K562 (cell line): ENCODE measurements around the gene CTNS. TPM values are rescaled to one million over a fixed set of nuclear protein-coding genes. Genes with fewer than 3 reads are reported as not detected.

Experiments used
- ATAC-seq: fragments of 200-7000 bp; cut with Tn5 transposase; 3 replicates; pipeline ENCODE4 v1.9.1; 2020; ENCODE audit warnings: moderate library complexity
- BruUV-seq: library from RNA; stranded (reverse); fragments of 400-500 nt; replicated peaks from 2 replicates; lab custom pipeline; 2021; lab: Mats Ljungman, UMichigan
- CTCF ChIA-PET: fragments of 300-600 bp; formaldehyde crosslinking; extraction: SDS; loops from one replicate; lab custom pipeline; 2021; ENCODE audit warnings: low intra/inter-chr PET ratio; lab: Yijun Ruan, JAX
- POLR2A ChIA-PET: fragments of 300-600, 350-650 bp; sonication (Branson Sonifier 250); formaldehyde crosslinking; extraction: SDS; loops from one replicate; lab custom pipeline; 2021; ENCODE audit warnings: antibody characterized with exemption, inconsistent platforms; lab: Yijun Ruan, JAX
- DNase-seq, 4 experiments: peaks; one replicate each; pipeline versions ENCODE4 v3.0.0 to v3.0.0-alpha.2; 2011 to 2018; ENCODE audit warnings: low spot score in 3 of 4, mixed read lengths in 3 of 4; ENCODE audit errors: extremely low read depth in 1 of 4
- FAIRE-seq: peaks from 2 replicates; lab custom pipeline; 2011; peaks lifted over from hg19 to GRCh38; lab: Jason Lieb, UNC
- H2AFZ ChIP-seq: 2 replicates; pipeline ENCODE4 v1.6.0; 2011; ENCODE audit warnings: low read depth, low read length, control low read depth, inconsistent platforms
- H3K27ac ChIP-seq: fragments of 200-600 bp; 3 replicates; pipeline ENCODE4 v1.8.0; 2011; ENCODE audit warnings: low read depth, mild to moderate bottlenecking, control low read depth, inconsistent platforms, low read length, moderate library complexity, mixed read lengths; ENCODE audit errors: extremely low read depth
- H3K27me3 ChIP-seq, 2 experiments: fragments of 300-600 bp in 1 of 2; 2 replicates in 1 of 2; 3 replicates in 1 of 2; pipeline versions ENCODE4 v1.6.0 to v1.8.0; 2011; ENCODE audit warnings: inconsistent platforms in 2 of 2, low read length in 2 of 2, mild to moderate bottlenecking in 1 of 2, mixed read lengths in 1 of 2, moderate library complexity in 1 of 2; ENCODE audit not compliant: control insufficient read depth in 2 of 2, insufficient read depth in 2 of 2
- H3K36me3 ChIP-seq: fragments of 300-600 bp; 3 replicates; pipeline ENCODE4 v1.8.0; 2011; ENCODE audit warnings: mild to moderate bottlenecking, low read length, inconsistent platforms; ENCODE audit not compliant: control insufficient read depth, insufficient read depth
- H3K4me1 ChIP-seq, 2 experiments: fragments of 200-600 bp in 1 of 2; replicated peaks in 1 of 2; 2 replicates in 1 of 2; 3 replicates in 1 of 2; pipeline versions ENCODE4 v1.5.1 to v1.8.0; 2011; ENCODE audit warnings: inconsistent platforms in 2 of 2, low read length in 2 of 2, mild to moderate bottlenecking in 1 of 2, mixed read lengths in 1 of 2, moderate library complexity in 1 of 2; ENCODE audit not compliant: control insufficient read depth in 2 of 2, insufficient read depth in 2 of 2
- H3K4me2 ChIP-seq: 2 replicates; pipeline ENCODE4 v1.6.1; 2011; ENCODE audit warnings: low read length, control low read depth, inconsistent platforms, mixed read lengths; ENCODE audit not compliant: insufficient read depth
- H3K4me3 ChIP-seq: fragments of 200-600 bp; sonication (generic), shearing (Covaris generic); 2 replicates; pipeline ENCODE4 v1.5.1; 2016; ENCODE audit warnings: control low read depth, inconsistent platforms
- H3K79me2 ChIP-seq: fragments of 200-600 bp; 3 replicates; pipeline ENCODE4 v1.8.0; 2011; ENCODE audit warnings: low read length, inconsistent platforms; ENCODE audit not compliant: control insufficient read depth, insufficient read depth
- H3K9ac ChIP-seq, 2 experiments: 2 replicates each; pipeline versions ENCODE4 v1.6.0 to v1.6.1; 2011; ENCODE audit warnings: low read depth in 2 of 2, low read length in 2 of 2, control low read depth in 1 of 2, inconsistent platforms in 1 of 2, mild to moderate bottlenecking in 1 of 2, mixed read lengths in 1 of 2; ENCODE audit not compliant: insufficient read depth in 1 of 2
- H3K9me1 ChIP-seq: one replicate; pipeline ENCODE4 v1.6.0; 2011; ENCODE audit warnings: inconsistent platforms, mild to moderate bottlenecking, low read length, moderate library complexity; ENCODE audit not compliant: control insufficient read depth, insufficient read depth
- H3K9me3 ChIP-seq: replicated peaks from 2 replicates; pipeline ENCODE4 v1.5.1; 2011; ENCODE audit warnings: low read depth, low read length, inconsistent platforms; ENCODE audit not compliant: control insufficient read depth, insufficient read depth
- H4K20me1 ChIP-seq: replicated peaks from 2 replicates; pipeline ENCODE4 v1.6.1; 2011; ENCODE audit warnings: low read length, inconsistent platforms, mixed read lengths; ENCODE audit not compliant: control insufficient read depth, insufficient read depth
- CHD1 ChIP-seq: fragments of 200-600 bp; sonication (generic); IDR thresholded peaks from one replicate; pipeline ENCODE4 v1.6.1; 2012; ENCODE audit warnings: mild to moderate bottlenecking, moderate library complexity, low read length, inconsistent platforms
- LCOR ChIP-seq: sonication (generic); formaldehyde crosslinking; IDR thresholded peaks from 2 replicates; pipeline ENCODE4 v1.8.0; 2022; ENCODE audit warnings: mild to moderate bottlenecking, missing genetic modification reagents
- ZNF146 ChIP-seq: IDR thresholded peaks from one replicate; pipeline ENCODE4 v1.6.1; 2018; ENCODE audit warnings: missing compliant biosample characterization; ENCODE audit not compliant: unreplicated experiment
- ZNF324 ChIP-seq: fragments of 250-450 bp; sonication (Bioruptor Pico); IDR thresholded peaks from 2 replicates; pipeline ENCODE4 v1.4.0; 2020; ENCODE audit warnings: mild to moderate bottlenecking
- ZNF57 ChIP-seq: fragments of 450-650 bp; formaldehyde crosslinking; IDR thresholded peaks from 2 replicates; pipeline ENCODE4 v1.4.0; 2020; ENCODE audit warnings: mild to moderate bottlenecking, moderate library complexity
- WGBS: fragments of 100-300 bp; shearing (Covaris generic); methylation state at CpG from one replicate; pipeline ENCODE4 v1.1.6; 2016; ENCODE audit warnings: low coverage, mixed read lengths; ENCODE audit not compliant: insufficient coverage; ENCODE audit errors: missing lambda C conversion rate; 5-methylcytosine and 5-hydroxymethylcytosine counted together
- in situ Hi-C: fragments of 300-500 bp; cut with MboI; formaldehyde crosslinking; loops from 4 replicates; pipeline ENCODE4 v1.15.0; 2018; ENCODE audit warnings: inconsistent platforms, mixed read lengths
- intact Hi-C: fragments of 100-400 bp; cut with micrococcal nuclease; formaldehyde crosslinking; loops from 2 replicates; pipeline ENCODE4 v1.14.2; 2022
- polyA plus RNA-seq, 8 experiments: library from polyadenylated mRNA; depleted of rRNA in 4 of 8; stranded (reverse) in 5 of 8; unstranded in 3 of 8; fragments of >200 nt; fragmentation: Nextera tagmentation in 2 of 8; fragmentation: Illumina TruSeq in 1 of 8; extraction: Ambion mirVana in 2 of 8; extraction: Trizol in 1 of 8; gene quantifications; 2 replicates each; pipeline versions ENCODE4 v1.2.1 to v1.2.3, GENCODE V29; 2011 to 2014; ENCODE audit warnings: inconsistent platforms in 1 of 8, missing spikeins in 1 of 8
- total RNA-seq, 7 experiments: library from RNA; depleted of rRNA in 6 of 7; stranded (reverse); fragments of >200 nt in 6 of 7; fragmentation: Illumina TruSeq in 2 of 7; extraction: Trizol in 2 of 7; gene quantifications; 2 replicates each; pipeline versions ENCODE4 v1.2.1 to v1.2.3, GENCODE V29; 2011 to 2021; ENCODE audit warnings: low replicate concordance in 1 of 7
- TF ChIP-seq, protein P1 (sequence below): fragments of 200-400 bp; formaldehyde crosslinking; IDR thresholded peaks from 2 replicates; pipeline ENCODE4 v1.6.1; 2017; ENCODE audit warnings: mild to moderate bottlenecking, low read depth, low read length, moderate library complexity
- TF ChIP-seq, protein P2 (sequence below): fragments of 450-650 bp; formaldehyde crosslinking; IDR thresholded peaks from 2 replicates; pipeline ENCODE4 v1.4.0; 2020; ENCODE audit warnings: mild to moderate bottlenecking, moderate library complexity
- TF ChIP-seq, protein P3 (sequence below), 2 experiments: IDR thresholded peaks in 1 of 2; conservative IDR thresholded peaks in 1 of 2; 2 replicates each; pipeline ENCODE4 v1.6.1; 2016; ENCODE audit warnings: low read depth in 2 of 2, mild to moderate bottlenecking in 1 of 2, missing compliant biosample characterization in 1 of 2, missing genetic modification characterization in 1 of 2, moderate library complexity in 1 of 2
- TF ChIP-seq, protein P4 (sequence below): sonication (generic); formaldehyde crosslinking; IDR thresholded peaks from 2 replicates; pipeline ENCODE4 v1.8.1; 2023; ENCODE audit warnings: mild to moderate bottlenecking, missing genetic modification reagents, moderate library complexity

CTNS gene
- total and polyA plus RNA-seq, 9 of the 15 experiments (the other 6 are each of a cell fraction or from before 2014, with no cell fraction given) = 0.66 to 8.4 (median 4.9) TPM

DNA sequence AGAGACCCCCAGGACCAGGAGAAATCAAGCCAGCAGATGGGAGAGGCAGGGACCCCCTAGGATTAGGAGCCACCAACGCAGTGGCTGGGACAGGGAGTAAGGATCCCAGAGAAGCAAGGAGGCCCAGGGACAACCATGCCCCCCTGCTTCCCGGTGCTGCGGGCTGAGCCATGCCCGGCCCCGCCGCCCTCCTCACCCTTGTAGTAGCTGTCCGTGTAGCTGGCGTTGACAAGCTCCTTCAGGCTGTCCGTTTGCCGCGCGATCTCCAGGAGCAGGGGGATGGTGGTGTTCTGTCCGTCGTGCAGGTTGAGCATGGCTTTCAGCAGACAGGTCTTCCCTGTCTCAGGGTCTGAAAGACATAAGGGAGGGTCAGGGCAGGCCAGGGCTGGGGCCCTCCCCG is 45.8 kb upstream of the CTNS start (continued):
- TF ChIP-seq, protein P1, sequence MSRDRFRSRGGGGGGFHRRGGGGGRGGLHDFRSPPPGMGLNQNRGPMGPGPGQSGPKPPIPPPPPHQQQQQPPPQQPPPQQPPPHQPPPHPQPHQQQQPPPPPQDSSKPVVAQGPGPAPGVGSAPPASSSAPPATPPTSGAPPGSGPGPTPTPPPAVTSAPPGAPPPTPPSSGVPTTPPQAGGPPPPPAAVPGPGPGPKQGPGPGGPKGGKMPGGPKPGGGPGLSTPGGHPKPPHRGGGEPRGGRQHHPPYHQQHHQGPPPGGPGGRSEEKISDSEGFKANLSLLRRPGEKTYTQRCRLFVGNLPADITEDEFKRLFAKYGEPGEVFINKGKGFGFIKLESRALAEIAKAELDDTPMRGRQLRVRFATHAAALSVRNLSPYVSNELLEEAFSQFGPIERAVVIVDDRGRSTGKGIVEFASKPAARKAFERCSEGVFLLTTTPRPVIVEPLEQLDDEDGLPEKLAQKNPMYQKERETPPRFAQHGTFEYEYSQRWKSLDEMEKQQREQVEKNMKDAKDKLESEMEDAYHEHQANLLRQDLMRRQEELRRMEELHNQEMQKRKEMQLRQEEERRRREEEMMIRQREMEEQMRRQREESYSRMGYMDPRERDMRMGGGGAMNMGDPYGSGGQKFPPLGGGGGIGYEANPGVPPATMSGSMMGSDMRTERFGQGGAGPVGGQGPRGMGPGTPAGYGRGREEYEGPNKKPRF = no peak

DNA sequence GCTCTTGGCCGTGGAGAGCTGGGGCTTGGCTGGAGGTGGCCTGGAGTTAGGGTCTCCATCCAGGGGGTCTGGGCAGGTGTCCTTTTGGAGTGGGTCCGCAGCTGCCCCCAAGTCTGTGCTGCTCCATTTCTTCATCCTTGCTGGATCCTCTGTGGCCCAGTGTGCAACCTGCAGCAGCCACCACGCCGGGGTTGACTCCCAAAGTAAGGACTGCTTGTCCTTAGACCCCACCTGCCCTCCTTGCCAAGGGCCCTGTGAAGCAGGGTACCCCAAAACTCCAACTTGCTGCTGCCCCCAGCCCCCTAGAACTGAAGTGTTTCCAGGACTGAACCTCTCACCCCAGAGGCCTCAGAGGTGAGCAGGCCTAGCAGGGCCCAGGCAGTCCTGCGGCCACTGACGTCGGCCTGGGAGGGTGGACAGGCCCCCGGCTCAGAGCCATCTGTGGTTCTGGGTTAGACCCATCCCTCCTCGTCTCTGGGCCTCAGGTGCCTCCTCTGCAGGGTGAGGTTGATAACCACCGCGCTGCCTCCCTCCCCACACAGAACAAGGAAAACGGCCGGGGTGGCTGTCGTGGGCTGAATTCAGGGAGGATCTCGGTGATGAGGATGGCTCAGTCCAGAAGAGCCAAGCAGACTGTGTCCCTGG is 44.2 kb upstream of the CTNS start:
- no peak; the same call in 2 of the 3 replicates for ATAC-seq
- in situ Hi-C loops (no loop called here), intact Hi-C loops (no loop called here)
- no peak for DNase-seq
- Histone ChIP-seq H3K4me1 (peaks cover 0 to 4% of the 10 kb centered on the region in 2 experiments; a peak in 1 of 5 replicates), H3K27ac (no peak overlapping the region), H4K20me1 (peaks cover 5% of the 10 kb centered on the region), H2AFZ (no peak overlapping the region), H3K4me2 (no peak overlapping the region), H3K4me3 (no peak overlapping the region), H3K9ac (no peak overlapping the region), H3K36me3 (no peaks in the 10 kb centered on the region), H3K9me3 (no peaks in the 10 kb centered on the region), H3K9me1 (no peaks in the 10 kb centered on the region), H3K79me2 (no peaks in the 10 kb centered on the region), H3K27me3 (peaks cover 14 to 76% of the 10 kb centered on the region in 2 experiments; a peak in 3 of 5 replicates)
- BruUV-seq = no TSS peak
- FAIRE-seq = no peak
- 16% methylated on average over 10 of the region's 15 CpGs for WGBS
- POLR2A ChIA-PET = interaction anchor here (0.5 kb wide), 1 partner anchor 47 kb away, joined by 4 read pairs; no protein-coding TSS in a partner anchor
- CTCF ChIA-PET = no interaction called here
- TF ChIP-seq, protein P2, sequence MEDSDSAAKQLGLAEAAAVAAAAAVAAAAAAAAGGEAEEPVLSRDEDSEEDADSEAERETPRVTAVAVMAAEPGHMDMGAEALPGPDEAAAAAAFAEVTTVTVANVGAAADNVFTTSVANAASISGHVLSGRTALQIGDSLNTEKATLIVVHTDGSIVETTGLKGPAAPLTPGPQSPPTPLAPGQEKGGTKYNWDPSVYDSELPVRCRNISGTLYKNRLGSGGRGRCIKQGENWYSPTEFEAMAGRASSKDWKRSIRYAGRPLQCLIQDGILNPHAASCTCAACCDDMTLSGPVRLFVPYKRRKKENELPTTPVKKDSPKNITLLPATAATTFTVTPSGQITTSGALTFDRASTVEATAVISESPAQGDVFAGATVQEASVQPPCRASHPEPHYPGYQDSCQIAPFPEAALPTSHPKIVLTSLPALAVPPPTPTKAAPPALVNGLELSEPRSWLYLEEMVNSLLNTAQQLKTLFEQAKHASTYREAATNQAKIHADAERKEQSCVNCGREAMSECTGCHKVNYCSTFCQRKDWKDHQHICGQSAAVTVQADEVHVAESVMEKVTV = no peak
- no peak for TF ChIP-seq ZNF57 (CRISPR knock-in tag)
- TF ChIP-seq ZNF146 (CRISPR knock-in tag) = no peak
- no peak for TF ChIP-seq LCOR (CRISPR knock-in tag)
- no peak for TF ChIP-seq CHD1
- TF ChIP-seq, protein P3, sequence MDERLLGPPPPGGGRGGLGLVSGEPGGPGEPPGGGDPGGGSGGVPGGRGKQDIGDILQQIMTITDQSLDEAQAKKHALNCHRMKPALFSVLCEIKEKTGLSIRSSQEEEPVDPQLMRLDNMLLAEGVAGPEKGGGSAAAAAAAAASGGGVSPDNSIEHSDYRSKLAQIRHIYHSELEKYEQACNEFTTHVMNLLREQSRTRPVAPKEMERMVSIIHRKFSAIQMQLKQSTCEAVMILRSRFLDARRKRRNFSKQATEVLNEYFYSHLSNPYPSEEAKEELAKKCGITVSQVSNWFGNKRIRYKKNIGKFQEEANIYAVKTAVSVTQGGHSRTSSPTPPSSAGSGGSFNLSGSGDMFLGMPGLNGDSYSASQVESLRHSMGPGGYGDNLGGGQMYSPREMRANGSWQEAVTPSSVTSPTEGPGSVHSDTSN (CRISPR knock-in tag; IDR thresholded peaks at IDR 0.05; ENCODE audit: low read depth) = no peak
- TF ChIP-seq, protein P3 (tag; conservative IDR thresholded peaks at IDR 0.05; ENCODE audit: low read depth) = no peak
- TF ChIP-seq ZNF324 (CRISPR knock-in tag) = no peak
- TF ChIP-seq, protein P4, sequence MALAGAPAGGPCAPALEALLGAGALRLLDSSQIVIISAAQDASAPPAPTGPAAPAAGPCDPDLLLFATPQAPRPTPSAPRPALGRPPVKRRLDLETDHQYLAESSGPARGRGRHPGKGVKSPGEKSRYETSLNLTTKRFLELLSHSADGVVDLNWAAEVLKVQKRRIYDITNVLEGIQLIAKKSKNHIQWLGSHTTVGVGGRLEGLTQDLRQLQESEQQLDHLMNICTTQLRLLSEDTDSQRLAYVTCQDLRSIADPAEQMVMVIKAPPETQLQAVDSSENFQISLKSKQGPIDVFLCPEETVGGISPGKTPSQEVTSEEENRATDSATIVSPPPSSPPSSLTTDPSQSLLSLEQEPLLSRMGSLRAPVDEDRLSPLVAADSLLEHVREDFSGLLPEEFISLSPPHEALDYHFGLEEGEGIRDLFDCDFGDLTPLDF = no peak
